Measurements from ENCODE around the gene IFRD2. TPM values are rescaled to one million over a fixed set of nuclear protein-coding genes. Genes with fewer than 3 reads are reported as not detected.
"Not testable (repeated sequence)": the region's sequence is repeated elsewhere in the genome, so short reads cannot be mapped to it uniquely, and the experiment has no call there.

IFRD2 gene
- total RNA-seq, 1 experiment from 2014 or later = 50.4 TPM

DNA sequence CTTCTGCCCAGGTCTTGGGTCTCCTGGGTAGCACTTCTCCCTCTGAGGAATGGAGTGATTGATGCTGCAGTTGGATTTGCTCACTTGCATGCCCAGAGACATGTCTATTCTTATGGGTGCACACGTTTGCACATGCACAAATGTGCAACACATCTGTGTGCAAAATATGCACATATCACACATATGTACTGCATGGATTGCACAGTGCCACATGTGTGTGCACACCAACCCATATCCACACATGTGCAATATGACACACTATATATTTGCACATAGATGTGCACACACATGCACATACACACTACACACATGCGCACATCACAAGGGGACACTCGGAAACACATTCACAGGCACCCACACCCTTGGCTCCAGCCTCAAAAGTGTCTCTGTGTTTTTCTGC, 24.0 kb downstream of the IFRD2 start:
- DNase-seq (ENCODE audit: low read depth) = no peak

DNA sequence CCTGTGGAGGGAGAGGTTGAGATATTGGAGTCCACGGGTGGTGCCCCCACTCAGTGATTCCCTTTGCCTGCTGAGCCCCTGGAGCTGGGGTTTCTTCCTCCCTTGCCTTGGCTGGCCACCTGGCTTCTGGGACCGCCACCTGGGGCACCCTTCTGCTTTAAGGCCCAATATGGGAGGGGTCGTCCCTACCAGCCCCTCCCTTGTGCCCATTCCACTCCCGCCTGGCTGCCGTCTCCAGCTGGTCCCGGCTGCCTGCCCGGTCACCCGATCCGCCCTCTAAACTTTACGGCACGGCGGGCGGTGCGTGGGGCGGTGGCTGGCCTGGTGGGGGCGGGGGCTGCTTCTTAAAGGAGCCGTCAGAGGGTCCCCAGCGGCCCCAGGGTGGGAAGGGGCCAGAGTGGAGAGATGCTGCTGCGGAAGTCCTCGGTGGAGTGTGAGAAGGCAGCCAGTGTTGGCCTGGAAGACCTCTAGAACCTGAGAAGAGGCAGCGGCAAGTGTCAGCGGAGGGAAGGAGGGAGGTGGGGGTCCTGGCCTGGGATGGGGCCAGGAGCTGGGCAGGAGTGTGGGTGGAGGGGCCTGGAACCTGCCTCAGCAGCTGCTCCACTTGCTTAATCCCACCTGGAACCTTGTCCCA, 24.8 kb downstream of the IFRD2 start:
- DNase-seq (ENCODE audit: low read depth) = no peak

DNA sequence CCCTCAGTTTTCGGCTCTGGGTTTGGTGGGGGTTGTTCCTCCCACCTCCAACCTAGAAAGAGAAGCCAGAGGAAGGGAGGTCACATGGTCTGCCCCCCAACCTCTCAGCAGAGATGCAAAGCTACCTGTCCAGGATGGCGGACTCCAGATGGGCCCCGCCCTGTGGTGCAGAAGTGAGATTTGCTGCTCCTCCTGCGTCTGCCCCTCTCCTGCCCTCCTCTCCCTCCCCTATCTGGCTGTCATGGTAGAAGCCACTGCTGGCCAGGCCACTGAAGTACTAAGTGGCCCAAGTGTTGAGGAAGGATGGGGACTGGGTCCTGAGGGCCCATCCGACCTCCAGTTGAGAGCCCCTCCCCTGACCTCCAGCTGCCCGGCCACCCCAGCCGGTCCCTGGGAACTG, 25.4 kb downstream of the IFRD2 start:
- no peak for DNase-seq (ENCODE audit: low read depth)

DNA sequence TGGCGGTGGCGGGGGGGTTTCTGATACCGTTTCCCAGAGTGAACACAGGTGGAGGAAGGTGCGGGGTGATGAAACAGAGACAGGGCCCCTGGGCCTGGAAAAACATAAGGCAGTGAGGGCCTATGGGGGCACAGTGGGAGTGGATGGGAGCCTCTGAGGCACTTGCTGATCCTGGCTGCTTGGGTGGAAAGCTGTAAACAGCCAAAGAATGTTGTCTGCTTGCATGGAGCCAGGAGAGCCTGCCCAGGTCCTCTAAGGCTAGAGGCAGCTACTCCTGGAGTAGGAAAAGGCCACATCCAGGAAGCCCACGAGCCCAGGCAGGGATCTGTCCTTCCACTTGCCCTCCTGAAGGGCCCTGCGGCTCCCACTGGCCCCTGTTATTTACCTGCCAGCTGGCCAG, 26.2 kb downstream of the IFRD2 start:
- DNase-seq (ENCODE audit: low read depth) = no peak

DNA sequence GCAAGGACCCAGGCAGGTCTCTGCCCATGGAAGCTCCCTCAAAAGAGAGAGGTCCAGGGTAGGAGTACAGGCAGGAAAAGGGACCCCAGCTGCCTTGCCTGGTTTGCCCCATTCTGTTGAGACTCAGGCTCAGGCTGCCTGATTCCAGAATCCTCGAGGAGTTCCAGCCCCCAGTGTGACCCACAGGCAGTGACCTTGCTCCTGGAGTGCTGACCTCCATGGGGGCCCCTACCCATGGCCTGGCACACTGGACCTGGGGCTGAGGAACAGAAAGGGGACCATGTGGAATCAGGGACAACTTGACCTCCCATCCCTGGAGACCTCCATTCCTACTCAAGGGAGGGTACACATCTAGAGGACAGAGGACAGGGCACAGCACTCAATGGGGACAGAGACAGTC, 26.7 kb downstream of the IFRD2 start:
- no peak for DNase-seq (ENCODE audit: low read depth)

DNA sequence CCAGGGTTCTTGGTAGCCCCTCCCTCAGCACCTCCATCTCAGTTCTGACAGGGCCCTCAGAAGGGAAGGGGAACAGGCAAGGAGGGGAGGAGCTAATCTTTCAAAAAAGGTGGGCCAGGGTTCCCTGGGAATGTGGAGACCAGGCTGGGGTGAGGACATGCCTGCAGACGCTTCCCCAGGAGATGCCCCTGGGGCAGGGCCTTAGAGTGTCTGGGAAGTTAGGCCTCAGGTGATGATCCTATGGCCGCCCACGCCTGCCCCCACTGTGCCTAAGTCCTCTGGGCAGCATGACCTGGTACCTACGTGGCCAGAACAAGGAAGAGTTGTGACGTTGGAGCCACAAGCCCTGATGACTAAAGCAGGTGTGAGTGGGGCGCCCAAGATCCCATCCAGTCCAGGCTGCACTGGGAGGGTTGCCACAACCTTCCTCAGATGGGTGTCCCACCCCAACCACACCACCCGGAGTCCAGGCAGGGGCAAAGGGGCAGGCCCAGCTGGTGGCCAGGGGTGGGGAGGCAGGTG, 27.2 kb downstream of the IFRD2 start:
- peak; percentile 59 for DNase-seq (ENCODE audit: low read depth)

DNA sequence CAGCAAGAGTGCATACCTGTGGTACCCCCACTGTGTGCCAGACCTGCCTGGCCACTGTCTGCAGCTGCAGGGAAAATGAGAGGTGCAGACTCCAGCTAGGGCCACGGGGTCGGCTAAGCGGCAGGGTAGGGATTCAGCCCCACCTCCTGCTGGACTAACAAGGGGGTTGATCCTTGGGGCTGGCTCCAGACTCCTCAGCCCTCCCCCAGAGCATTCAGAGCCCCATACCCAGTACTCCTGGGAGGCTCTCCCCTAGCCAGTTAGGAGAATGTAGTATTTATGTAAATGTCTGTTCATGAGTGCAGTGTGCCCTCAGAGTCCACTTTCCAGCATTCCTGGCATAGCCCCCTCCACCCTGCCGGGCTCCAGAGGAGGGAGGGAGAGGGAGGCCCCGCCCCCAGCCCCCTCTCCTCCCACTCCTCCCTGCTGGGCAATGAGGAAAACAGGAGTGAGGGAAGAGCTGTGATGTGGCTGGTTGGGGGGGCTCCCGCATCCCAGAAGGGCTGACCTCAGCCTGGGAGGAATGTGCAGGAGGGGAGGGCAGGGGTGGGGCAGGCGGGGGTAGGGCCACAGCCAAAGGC, 27.8 kb downstream of the IFRD2 start:
- peak; percentile 90 for DNase-seq (ENCODE audit: low read depth)

DNA sequence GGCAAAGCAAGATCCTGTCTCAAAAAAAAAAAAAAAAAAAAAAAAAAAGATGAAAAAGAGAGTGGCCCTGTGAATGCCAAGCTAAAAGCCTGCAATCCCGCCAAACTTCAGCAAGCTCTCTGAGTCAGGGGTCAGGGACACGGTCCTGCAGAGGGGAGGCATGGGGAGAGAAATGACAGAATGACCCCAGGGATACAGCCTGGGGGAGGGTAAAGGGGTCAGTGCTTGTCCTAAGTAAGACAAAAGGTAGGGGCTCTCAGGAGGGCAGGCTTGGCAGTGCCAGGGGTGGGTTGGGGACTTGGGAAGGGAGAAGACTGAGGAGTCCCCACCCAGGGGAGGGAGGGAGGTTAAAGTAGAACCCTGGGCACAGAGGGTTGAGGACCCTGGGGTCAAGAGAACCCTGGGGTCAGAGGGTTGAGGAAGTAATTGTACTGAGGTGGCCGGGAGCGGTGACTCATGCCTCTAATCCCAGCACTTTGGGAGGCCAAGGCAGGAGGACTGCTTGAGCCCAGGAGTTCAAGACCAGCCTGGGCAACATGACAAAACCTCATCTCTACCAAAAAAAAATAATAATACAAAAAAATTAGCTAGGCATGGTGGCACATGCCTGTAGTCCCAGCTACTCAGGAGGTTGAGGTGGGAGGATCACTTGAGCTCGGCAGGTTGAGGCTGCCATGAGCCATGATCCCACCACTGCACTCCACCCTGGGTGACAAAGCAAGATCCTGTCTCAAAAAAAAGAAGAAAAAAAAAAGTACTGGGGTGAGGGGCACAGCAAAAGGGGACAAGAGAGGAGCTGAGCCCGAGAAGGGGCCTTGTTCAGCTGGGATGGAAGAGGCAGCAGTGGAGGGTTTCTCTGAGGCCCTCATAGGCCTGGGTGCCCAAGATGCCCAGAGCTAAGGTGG, 28.5 kb downstream of the IFRD2 start:
- DNase-seq (ENCODE audit: low read depth) = peak; percentile 58

DNA sequence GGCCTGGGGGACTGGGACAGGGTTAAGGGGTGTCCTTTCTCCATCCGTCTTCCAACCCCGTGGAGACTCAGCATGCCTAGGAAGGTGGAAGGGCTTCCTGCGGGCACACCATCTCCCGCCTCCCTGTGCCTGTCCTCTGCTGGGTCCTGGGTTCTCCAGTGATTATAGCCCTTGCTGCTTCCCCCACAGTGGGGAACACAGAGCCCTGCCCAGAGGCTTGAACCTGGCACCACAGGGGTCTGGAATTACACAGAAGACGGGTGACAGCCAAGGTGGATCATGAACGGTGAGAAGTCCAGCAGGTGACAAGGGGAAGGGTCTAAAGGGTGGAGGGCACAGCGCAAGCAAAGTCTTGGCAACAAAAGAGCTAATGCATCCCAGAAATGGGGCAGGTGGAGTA, 29.5 kb downstream of the IFRD2 start:
- no peak for DNase-seq (ENCODE audit: low read depth)

DNA sequence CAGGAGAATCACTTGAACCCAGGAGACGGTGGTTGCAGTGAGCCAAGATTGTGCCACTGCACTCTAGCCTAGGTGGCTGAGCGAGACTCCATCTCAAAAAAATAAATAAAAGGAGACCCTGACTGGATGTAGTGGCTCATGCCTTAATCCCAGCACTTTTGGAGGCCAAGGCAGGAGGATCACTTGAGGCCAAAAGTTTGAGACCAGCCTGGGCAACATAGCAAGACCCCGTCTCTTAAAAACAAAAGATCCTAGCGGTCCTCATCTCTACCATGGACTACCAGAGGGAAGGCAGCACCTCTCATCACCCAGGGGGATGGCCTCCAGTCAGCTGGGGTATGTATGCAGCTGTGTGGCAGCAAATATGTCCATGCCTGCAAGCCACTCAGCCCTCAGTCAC, 30.0 kb downstream of the IFRD2 start:
- DNase-seq (ENCODE audit: low read depth) = not testable (repeated sequence)

DNA sequence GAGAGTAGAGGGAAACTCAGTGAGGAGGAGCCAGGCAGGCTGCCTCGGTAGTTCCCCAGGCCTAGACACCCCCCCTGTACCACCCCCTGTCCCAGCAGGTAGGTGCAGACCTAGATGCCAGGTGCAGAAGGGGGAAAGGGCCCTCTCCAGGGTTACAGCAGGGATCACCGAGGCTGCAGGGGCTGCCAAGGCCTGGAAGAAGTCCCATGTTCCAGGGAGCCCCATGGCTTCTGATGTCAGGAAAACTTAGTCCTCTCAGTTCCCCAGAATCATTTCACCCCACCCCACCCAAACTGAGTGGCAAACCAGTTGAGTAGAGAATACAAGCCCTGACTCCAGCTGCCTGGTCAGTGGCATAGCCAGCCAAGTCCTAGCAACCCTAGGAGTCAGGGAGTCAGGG, 30.7 kb downstream of the IFRD2 start:
- no peak for DNase-seq (ENCODE audit: low read depth)

DNA sequence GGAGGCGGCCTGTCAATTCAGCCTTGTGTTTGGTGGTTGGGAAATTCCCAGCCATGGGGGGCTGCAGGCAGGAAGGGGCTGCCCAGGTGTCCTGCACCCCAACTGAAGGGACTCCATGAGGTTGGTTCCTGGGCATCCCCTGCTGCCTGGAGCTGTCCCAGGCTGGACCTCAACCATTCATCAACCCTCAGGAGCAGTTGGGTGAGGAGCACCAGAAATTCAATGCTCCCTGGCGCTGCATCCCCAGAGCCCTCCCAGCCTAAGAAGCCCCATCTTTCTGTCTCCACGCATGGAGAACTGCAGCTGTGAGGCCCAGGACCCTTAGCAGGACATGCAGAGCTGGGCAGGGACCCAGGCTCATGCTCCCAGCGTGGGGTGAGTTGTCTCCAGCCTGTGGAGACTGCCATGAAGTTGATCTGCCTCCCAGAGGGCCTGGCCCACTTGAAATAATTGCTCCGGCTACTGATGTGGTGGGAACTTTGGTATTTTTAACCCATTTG, 31.2 kb downstream of the IFRD2 start:
- no peak for DNase-seq (ENCODE audit: low read depth)

DNA sequence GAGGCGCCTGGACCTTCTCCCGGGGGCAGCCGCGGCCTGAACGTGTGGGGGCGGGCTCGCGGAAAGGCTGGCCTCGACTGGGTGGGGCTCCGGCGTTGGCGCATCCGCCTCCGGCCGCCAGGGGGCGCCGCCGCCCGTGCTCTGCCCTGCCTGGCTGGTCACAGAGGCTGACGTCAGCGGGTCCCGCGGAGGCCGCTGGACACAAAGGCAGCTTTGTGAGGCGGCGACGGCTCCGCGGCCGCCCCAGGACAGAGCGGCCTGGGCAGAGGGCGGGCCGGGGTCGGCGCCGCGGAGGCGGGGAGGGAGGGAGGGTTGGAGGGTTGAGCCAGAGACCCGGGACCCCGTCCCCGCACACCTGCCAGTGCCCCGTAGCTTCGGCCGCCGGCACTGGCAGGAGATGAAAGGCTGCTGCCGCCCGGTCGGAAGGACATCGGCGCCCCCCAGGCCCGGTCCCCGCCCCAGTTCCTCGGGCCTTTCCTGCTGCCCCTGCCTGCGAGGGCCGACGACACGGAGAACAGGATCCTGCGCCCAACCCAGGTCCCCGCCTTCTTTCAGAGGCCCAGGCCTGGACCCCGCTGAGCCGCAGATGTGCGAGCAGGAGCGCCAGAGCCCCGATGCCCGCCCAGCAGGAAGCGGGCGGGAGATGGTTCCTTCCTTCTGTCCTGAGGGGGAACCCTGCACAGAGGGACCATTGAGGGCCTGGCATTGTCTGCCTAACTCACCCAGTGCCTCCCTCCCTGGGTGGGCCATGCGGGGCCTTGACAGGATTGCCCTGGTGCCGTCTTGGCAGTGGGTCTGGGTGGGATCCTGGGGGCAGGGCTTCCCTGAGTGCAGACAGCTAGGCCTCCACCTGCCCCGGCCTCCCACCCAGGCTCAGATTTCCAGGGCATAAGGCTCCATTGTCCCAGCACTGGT, 31.9 kb downstream of the IFRD2 start:
- peak; percentile 81 for DNase-seq (ENCODE audit: low read depth)

DNA sequence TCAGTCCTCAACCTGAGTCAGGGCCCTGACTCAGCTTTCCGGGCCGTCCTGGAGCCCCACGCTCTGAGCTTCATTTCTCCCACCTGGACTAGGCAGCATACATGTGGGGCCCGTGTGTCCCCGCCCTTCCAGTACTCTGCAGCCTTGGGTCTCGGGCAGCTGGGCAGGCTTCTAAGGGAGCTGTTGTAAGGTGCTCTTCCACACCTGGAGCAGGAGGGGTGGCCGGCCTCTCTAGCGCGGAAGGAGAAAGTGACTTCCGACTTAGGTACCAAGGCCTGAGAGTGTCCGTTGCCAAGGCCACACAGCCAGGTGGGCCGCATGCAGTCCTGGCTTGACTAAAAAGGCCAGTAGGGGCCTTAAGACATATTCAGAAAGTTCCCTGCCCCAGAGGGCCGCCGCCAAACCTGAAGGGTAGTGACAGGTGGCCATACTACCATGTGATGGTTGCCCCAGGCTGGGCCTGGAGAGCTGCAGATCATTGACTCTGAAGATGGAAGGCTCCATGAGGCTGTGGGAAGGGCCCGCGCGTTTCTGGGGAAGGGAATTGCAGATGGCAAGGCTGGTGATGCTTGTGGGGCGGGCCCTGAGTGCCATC, 32.7 kb downstream of the IFRD2 start:
- no peak for DNase-seq (ENCODE audit: low read depth)

DNA sequence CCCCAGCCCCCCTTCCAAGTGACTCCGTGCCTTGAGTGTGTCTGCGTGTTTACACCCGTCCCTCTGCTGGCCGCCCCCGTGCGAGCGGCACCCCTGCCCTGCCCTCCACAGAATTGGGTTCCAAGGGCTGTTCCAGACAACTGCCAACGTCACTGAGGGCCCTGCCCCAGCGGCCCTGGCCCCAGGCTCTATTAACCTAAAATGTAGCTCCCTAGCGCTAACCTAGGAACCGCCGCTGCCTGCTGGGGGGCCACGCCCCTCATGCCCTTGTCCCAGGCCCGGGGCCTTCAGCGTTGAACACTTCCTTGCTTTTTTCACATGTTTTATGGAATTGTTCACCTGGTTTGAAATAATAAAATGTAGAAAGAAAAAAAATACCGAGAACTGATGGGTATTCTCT, 33.2 kb downstream of the IFRD2 start:
- DNase-seq (ENCODE audit: low read depth) = no peak

DNA sequence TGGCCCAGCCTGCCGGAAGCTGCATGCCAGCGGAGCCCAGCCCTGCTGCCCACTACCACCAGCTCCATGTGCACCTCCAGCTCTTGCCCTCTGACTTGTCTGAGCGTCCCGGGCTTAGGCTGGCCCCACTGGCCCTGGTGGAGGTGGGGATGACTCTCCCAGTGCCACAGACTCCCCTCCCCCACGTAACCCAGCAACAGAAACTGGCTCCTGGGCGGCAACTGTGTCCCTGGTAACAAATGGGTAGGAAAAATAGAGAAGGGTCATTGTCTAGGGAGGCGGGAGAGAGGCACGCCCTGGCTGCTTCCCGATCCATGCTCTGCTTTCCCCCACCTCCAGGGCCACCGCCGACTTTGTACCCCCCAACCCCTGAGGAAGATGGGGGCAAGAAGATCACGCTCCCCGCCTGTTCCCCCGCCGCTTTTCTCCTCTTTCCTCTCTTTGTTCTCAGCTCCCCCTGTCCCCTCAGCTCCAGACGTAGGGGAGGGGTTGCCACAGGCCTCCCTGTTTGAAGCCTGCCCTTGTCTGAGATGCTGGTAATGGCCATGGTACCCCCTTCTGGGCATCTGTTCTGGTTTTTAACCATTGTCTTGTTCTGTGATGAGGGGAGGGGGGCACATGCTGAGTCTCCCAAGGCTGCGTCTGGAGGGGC, 34.1 kb downstream of the IFRD2 start:
- DNase-seq (ENCODE audit: low read depth) = no peak

DNA sequence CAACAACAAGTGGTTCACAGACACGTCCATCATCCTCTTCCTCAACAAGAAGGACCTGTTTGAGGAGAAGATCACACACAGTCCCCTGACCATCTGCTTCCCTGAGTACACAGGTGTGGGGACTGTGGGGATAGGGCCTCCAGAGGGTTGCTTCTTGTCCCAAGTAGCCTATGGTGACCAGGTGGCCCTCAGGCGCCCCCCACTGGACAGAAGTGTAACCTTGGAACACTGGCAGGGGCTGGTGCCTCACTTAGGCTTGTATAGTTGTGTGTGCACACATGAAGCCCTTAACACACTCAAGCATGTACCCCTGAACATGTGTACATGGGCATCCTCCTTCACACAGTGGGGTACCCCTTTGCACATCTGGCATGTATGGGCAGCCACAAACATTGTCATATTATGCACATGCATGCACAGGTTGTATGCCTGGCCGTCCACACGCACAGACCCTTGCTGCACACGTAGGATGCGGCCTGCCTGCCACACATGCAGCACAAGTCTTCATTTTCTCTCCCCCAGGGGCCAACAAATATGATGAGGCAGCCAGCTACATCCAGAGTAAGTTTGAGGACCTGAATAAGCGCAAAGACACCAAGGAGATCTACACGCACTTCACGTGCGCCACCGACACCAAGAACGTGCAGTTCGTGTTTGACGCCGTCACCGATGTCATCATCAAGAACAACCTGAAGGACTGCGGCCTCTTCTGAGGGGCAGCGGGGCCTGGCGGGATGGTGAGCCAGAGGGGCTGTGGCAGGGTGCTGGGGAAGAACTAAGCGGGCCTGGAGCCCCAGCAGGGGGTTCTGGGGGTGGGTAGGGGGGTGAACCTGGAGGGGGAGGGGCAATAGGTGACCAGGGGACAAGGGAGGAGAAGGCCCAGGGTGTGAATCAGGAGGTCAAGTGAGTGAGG, 35.0 kb downstream of the IFRD2 start:
- DNase-seq (ENCODE audit: low read depth) = peak; percentile 46

DNA sequence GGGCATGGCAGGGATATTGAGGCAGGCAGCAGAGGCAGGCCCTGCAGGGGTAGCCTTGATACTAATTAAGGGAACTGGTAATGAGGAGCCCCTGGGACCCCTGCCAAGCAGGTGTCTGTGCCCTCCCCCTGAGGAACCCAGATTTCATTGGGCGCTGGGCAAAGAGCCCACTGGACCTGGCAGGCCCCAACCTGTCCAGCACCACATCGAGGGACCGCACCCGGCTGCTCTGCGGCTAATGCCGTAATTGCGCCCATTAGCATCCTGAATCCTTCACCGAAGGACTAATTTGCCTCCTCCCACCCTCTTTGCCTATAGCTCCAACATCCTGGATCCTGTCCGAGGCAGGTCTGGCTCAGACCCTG, 37.0 kb downstream of the IFRD2 start:
- DNase-seq (ENCODE audit: low read depth) = no peak

DNA sequence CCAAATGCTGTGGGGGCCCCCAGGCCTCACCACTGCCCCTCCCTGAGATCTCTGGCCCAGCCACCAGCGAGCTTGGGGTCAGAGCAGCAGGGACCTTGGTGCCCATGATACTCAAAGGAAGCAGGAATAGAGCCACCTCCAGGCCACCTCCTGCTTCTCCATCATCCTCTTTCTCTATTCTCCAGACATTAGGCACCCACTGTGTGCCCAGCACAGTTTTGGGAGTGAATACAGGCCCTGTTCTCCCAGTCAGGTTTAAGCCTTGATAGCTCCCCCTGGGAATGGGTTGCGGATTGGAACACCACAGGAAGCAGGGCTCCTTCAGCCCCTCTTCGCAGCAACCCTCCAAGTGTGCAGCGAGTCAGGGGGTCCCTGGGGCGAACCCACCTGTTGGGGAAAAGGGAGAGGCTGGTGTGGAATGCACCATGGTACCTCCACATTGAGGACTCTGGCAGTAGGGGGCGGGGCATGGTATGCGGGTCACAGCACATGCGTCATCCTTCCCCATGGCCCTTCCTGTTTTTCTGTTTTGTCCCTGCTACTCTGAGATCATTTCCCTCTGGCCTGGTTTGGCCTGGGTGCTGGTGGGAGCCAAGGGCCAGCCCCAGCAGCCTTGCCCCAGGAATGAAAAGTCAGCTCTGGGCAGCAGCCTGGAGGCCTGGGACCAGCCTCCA, 37.5 kb downstream of the IFRD2 start:
- peak; percentile 49 for DNase-seq (ENCODE audit: low read depth)

Data from M059J (cell line).